Right lobe of liver (tissue), 6 donors: Measurements from ENCODE around the gene DHRS9. TPM values are rescaled to one million over a fixed set of nuclear protein-coding genes. Genes with fewer than 3 reads are reported as not detected.

Experiments used
- ATAC-seq, 4 donors: fragments of 200-7000 bp; cut with Tn5 transposase; one replicate each; pipeline ENCODE4 v1.9.1; 2020; ENCODE audit warnings: mild to moderate bottlenecking in 4 of 4, moderate library complexity in 4 of 4
- DNase-seq, 3 donors: peaks; one replicate each; pipeline ENCODE4 v3.0.0-alpha.2; 2020
- H3K27ac ChIP-seq, 3 donors: fragments of 200-600 bp; one replicate each; pipeline ENCODE4 v1.8.0; 2022
- H3K27me3 ChIP-seq, 2 donors: fragments of 200-600 bp; one replicate each; pipeline ENCODE4 v1.8.0; 2022
- H3K36me3 ChIP-seq, 4 donors: fragments of 200-600 bp; sonication (generic) in 1 of 4; one replicate each; pipeline versions ENCODE4 v1.5.1 to v1.8.0; 2017 to 2022; ENCODE audit warnings: control low read depth in 1 of 4
- H3K4me1 ChIP-seq, 4 donors: fragments of 200-600 bp; sonication (generic) in 1 of 4; one replicate each; pipeline versions ENCODE4 v1.5.1 to v1.8.0; 2017 to 2022; ENCODE audit warnings: control low read depth in 1 of 4
- H3K4me3 ChIP-seq, 3 donors: fragments of 200-600 bp; one replicate each; pipeline ENCODE4 v1.8.0; 2022
- H3K9me3 ChIP-seq, 4 donors: fragments of 200-600 bp; sonication (generic) in 1 of 4; one replicate each; pipeline versions ENCODE4 v1.5.1 to v1.8.0; 2017 to 2022; ENCODE audit warnings: control low read depth in 1 of 4
- POLR2A ChIP-seq: fragments of 450-650 bp; IDR thresholded peaks from one replicate; pipeline ENCODE4 v1.6.1; 2017; ENCODE audit warnings: antibody characterized with exemption, mild to moderate bottlenecking
- WGBS: methylation state at CpG from one replicate; pipeline ENCODE4 v1.1.6; 2018; ENCODE audit warnings: low coverage, low lambda C conversion rate; ENCODE audit not compliant: insufficient coverage; ENCODE audit errors: missing lambda C conversion rate; 5-methylcytosine and 5-hydroxymethylcytosine counted together
- intact Hi-C, 2 donors: fragments of 100-400 bp; cut with DNase I; formaldehyde crosslinking; loops; one replicate each; pipeline versions ENCODE4 v1.11.2 to v1.14.1; 2022
- total RNA-seq, 6 experiments: library from RNA; depleted of rRNA in 2 of 6; stranded (reverse); fragments of >200 nt in 2 of 6; fragmentation: NEBNext Ultra II Directional in 3 of 6; extraction: Animal tissue kit (Norgen Biotek cat#: 25700) in 3 of 6; gene quantifications; one replicate each; pipeline versions ENCODE4 v1.1.0 to v1.2.4, GENCODE V29; 2016 to 2023
- TF ChIP-seq, protein P1 (sequence below), 4 donors: fragments of 200-600 bp in 3 of 4; fragments of 450-650 bp in 1 of 4; IDR thresholded peaks; one replicate each; pipeline versions ENCODE4 v1.5.1 to v1.8.0; 2016 to 2022; ENCODE audit warnings: antibody characterized with exemption in 4 of 4, mild to moderate bottlenecking in 2 of 4
- donor health status: DM: no; HTN: yes; CAD: no.
- donor health status: DM: no; HTN: no; CAD: no.
- donor health status: DM: no; HTN: no; CAD: no.
- donor health status: DM: no; HTN: yes; CAD: no.
- donor health status: DM: no; HTN: yes; CAD: no.

The DHRS9 gene
- total RNA-seq, 6 experiments from 2014 or later, result 0.29 to 1.2 (median 0.55) TPM

DNA sequence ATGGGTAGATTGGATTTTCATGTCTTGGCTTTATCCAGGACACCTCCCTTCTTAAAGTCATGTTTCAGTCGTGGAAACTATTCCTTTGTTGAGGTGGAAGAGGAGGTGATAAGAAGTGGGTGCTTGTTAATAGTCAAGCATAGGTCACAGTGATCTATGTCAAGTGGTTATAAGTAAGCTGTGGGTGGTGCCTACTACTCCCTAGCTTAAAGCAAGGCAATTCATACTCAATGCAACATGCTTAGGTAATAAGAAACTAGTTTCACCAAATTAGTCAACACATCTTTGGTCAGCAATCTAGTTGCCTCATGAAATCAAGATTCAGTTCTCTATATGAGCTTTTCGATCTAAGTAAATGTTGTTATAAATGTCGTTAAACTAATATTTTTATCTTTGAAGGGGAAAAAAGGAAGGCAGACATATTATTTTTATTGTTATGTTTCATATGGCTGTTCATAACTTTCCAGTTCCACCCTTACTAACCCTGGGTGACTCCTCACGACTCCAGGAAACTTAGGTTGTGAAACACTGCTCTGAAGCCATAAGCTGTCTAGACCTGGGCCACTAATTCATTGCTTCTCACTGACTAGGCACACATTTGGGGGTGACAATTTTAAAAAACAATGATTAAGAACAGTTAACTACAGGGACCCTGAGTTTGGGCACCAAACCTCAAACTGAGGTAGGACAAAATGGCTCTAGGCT is 32.5 kb upstream of the DHRS9 start:
- no peaks in the 10 kb centered on the region for H3K36me3 ChIP-seq
- peak in 2 of 4 donors; percentile 13 to 32 for ATAC-seq
- H3K4me1 ChIP-seq, result peaks cover 0 to 18% (median under 1%) of the 10 kb centered on the region in 4 donors
- intact Hi-C loops, result no loop called here
- no peak overlapping the region for H3K27ac ChIP-seq
- TF ChIP-seq, protein P1, sequence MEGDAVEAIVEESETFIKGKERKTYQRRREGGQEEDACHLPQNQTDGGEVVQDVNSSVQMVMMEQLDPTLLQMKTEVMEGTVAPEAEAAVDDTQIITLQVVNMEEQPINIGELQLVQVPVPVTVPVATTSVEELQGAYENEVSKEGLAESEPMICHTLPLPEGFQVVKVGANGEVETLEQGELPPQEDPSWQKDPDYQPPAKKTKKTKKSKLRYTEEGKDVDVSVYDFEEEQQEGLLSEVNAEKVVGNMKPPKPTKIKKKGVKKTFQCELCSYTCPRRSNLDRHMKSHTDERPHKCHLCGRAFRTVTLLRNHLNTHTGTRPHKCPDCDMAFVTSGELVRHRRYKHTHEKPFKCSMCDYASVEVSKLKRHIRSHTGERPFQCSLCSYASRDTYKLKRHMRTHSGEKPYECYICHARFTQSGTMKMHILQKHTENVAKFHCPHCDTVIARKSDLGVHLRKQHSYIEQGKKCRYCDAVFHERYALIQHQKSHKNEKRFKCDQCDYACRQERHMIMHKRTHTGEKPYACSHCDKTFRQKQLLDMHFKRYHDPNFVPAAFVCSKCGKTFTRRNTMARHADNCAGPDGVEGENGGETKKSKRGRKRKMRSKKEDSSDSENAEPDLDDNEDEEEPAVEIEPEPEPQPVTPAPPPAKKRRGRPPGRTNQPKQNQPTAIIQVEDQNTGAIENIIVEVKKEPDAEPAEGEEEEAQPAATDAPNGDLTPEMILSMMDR (IDR thresholded peaks at IDR 0.05), result no peak
- TF ChIP-seq POLR2A, result no peak
- WGBS, result 53% methylated on average over 4 of the region's 4 CpGs
- DNase-seq, result no peak
- no peaks in the 10 kb centered on the region for H3K9me3 ChIP-seq
- no peaks in the 10 kb centered on the region for H3K27me3 ChIP-seq
- H3K4me3 ChIP-seq, result no peak overlapping the region

DNA sequence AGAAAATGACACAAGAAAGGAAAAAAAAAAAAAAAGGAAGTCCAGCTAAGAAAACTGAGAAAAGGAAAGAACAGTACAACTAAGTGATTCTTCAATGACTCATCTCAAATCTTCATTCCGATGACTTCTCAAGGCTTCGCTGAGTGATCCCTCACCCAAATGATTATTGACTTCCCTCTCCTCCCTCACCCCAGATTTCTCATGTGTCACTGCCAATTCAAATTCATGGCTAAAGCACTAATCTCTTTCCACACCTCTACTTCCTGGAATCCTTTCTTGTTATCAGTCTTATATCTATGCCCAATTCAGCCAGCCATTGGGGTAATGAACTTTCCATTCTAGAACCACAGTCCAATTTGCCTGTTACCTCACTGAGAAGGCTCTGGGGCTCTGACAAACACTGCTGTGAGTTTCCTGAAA is 31.0 kb upstream of the DHRS9 start:
- Histone ChIP-seq H3K36me3 (no peaks in the 10 kb centered on the region), H3K9me3 (no peaks in the 10 kb centered on the region), H3K4me3 (no peak overlapping the region), H3K27ac (no peak overlapping the region), H3K27me3 (no peaks in the 10 kb centered on the region), H3K4me1 (peaks cover 0 to 11% (median 0%) of the 10 kb centered on the region in 4 donors)
- no peak for TF ChIP-seq POLR2A
- TF ChIP-seq, protein P1 (IDR thresholded peaks at IDR 0.05), result no peak
- intact Hi-C loops, result no loop called here
- 58% methylated on average over 2 of the region's 2 CpGs for WGBS
- DNase-seq (no peak), ATAC-seq (peak; percentile 31 to 74 (median 48))

DNA sequence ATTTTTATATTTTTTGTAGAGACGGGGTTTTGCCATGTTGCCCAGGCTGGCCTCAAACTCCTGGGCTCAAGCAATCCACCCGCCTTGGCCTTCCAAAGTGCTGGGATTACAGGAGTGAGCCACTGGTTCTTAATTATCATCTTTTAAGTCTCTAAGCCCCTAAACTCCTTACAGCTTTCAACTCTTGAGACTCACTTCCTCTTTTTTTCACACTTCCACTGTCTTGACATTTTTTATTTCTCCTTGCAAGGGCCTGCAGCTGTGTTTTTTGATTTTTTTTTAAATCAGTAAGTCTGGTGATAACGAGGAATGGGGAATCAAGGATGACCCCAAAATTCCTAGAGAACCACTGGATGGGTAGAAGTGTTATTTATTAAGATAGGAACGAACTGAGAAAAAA is 29.7 kb upstream of the DHRS9 start:
- H3K4me1 ChIP-seq, result peaks cover 0 to 4% (median 0%) of the 10 kb centered on the region in 4 donors
- WGBS, result 63% methylated on average over 2 of the region's 4 CpGs
- H3K27ac ChIP-seq, result no peak overlapping the region
- no peak overlapping the region for H3K4me3 ChIP-seq
- no peak for DNase-seq
- no peaks in the 10 kb centered on the region for H3K36me3 ChIP-seq
- ATAC-seq, result no peak
- no peaks in the 10 kb centered on the region for H3K9me3 ChIP-seq
- intact Hi-C loops, result no loop called here
- TF ChIP-seq, protein P1 (IDR thresholded peaks at IDR 0.05), result no peak
- TF ChIP-seq POLR2A, result no peak
- no peaks in the 10 kb centered on the region for H3K27me3 ChIP-seq

DNA sequence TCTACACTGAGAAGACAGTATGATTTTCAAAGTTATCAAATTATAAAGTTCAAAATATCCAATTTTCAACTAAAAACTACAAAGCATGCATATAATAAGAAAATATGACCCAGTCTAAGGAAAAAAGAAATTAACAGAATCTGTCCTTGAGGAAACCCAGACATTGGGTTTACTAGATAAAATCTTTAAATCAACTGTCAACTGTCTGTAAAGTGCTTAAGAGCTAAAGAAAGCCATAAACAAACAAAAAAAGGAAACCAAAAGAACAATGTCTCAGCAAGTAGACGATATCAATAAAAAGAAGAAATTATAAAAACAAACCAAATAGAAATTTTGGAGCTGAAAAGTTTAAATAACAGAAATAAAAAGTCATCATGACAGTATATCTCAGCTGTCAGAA is 27.8 kb upstream of the DHRS9 start:
- no peaks in the 10 kb centered on the region for H3K4me1 ChIP-seq
- H3K36me3 ChIP-seq, result no peaks in the 10 kb centered on the region
- no peak overlapping the region for H3K27ac ChIP-seq
- H3K27me3 ChIP-seq, result no peaks in the 10 kb centered on the region
- whole genome bisulfite sequencing, result 42% methylated on average over 1 of the region's 1 CpG
- ATAC-seq (no peak), DNase-seq (no peak)
- intact Hi-C loops, result no loop called here
- no peak for TF ChIP-seq POLR2A
- TF ChIP-seq, protein P1 (IDR thresholded peaks at IDR 0.05), result no peak
- no peak overlapping the region for H3K4me3 ChIP-seq
- no peaks in the 10 kb centered on the region for H3K9me3 ChIP-seq
